ENCODE measurements around the gene SAA4. TPM values are rescaled to one million over a fixed set of nuclear protein-coding genes. Genes with fewer than 3 reads are reported as not detected.

Gene SAA4
- total RNA-seq, 1 experiment from 2014 or later = 0.50 TPM

- TF ChIP-seq, protein P1, sequence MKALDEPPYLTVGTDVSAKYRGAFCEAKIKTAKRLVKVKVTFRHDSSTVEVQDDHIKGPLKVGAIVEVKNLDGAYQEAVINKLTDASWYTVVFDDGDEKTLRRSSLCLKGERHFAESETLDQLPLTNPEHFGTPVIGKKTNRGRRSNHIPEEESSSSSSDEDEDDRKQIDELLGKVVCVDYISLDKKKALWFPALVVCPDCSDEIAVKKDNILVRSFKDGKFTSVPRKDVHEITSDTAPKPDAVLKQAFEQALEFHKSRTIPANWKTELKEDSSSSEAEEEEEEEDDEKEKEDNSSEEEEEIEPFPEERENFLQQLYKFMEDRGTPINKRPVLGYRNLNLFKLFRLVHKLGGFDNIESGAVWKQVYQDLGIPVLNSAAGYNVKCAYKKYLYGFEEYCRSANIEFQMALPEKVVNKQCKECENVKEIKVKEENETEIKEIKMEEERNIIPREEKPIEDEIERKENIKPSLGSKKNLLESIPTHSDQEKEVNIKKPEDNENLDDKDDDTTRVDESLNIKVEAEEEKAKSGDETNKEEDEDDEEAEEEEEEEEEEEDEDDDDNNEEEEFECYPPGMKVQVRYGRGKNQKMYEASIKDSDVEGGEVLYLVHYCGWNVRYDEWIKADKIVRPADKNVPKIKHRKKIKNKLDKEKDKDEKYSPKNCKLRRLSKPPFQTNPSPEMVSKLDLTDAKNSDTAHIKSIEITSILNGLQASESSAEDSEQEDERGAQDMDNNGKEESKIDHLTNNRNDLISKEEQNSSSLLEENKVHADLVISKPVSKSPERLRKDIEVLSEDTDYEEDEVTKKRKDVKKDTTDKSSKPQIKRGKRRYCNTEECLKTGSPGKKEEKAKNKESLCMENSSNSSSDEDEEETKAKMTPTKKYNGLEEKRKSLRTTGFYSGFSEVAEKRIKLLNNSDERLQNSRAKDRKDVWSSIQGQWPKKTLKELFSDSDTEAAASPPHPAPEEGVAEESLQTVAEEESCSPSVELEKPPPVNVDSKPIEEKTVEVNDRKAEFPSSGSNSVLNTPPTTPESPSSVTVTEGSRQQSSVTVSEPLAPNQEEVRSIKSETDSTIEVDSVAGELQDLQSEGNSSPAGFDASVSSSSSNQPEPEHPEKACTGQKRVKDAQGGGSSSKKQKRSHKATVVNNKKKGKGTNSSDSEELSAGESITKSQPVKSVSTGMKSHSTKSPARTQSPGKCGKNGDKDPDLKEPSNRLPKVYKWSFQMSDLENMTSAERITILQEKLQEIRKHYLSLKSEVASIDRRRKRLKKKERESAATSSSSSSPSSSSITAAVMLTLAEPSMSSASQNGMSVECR (CRISPR knock-in tag; IDR thresholded peaks at IDR 0.05; ENCODE audit: borderline replicate concordance) = no peak
- TF ChIP-seq SOX15 (CRISPR knock-in tag; IDR thresholded peaks at IDR 0.05) (no peak), GABPB1 (CRISPR knock-in tag; IDR thresholded peaks at IDR 0.05) (no peak), NR2C2 (CRISPR knock-in tag; IDR thresholded peaks at IDR 0.05) (no peak), NR1H2 (CRISPR knock-in tag; IDR thresholded peaks at IDR 0.05) (no peak), TP53 (CRISPR knock-in tag; IDR thresholded peaks at IDR 0.05) (no peak)
- TF ChIP-seq, protein P2, sequence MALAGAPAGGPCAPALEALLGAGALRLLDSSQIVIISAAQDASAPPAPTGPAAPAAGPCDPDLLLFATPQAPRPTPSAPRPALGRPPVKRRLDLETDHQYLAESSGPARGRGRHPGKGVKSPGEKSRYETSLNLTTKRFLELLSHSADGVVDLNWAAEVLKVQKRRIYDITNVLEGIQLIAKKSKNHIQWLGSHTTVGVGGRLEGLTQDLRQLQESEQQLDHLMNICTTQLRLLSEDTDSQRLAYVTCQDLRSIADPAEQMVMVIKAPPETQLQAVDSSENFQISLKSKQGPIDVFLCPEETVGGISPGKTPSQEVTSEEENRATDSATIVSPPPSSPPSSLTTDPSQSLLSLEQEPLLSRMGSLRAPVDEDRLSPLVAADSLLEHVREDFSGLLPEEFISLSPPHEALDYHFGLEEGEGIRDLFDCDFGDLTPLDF (CRISPR knock-in tag; IDR thresholded peaks at IDR 0.05) = no peak
- TF ChIP-seq, protein P3, sequence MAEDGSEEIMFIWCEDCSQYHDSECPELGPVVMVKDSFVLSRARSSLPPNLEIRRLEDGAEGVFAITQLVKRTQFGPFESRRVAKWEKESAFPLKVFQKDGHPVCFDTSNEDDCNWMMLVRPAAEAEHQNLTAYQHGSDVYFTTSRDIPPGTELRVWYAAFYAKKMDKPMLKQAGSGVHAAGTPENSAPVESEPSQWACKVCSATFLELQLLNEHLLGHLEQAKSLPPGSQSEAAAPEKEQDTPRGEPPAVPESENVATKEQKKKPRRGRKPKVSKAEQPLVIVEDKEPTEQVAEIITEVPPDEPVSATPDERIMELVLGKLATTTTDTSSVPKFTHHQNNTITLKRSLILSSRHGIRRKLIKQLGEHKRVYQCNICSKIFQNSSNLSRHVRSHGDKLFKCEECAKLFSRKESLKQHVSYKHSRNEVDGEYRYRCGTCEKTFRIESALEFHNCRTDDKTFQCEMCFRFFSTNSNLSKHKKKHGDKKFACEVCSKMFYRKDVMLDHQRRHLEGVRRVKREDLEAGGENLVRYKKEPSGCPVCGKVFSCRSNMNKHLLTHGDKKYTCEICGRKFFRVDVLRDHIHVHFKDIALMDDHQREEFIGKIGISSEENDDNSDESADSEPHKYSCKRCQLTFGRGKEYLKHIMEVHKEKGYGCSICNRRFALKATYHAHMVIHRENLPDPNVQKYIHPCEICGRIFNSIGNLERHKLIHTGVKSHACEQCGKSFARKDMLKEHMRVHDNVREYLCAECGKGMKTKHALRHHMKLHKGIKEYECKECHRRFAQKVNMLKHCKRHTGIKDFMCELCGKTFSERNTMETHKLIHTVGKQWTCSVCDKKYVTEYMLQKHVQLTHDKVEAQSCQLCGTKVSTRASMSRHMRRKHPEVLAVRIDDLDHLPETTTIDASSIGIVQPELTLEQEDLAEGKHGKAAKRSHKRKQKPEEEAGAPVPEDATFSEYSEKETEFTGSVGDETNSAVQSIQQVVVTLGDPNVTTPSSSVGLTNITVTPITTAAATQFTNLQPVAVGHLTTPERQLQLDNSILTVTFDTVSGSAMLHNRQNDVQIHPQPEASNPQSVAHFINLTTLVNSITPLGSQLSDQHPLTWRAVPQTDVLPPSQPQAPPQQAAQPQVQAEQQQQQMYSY (CRISPR knock-in tag; IDR thresholded peaks at IDR 0.05) = no peak
- TF ChIP-seq, protein P4, sequence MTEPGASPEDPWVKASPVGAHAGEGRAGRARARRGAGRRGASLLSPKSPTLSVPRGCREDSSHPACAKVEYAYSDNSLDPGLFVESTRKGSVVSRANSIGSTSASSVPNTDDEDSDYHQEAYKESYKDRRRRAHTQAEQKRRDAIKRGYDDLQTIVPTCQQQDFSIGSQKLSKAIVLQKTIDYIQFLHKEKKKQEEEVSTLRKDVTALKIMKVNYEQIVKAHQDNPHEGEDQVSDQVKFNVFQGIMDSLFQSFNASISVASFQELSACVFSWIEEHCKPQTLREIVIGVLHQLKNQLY (CRISPR knock-in tag; IDR thresholded peaks at IDR 0.05) = no peak
Measured at GRCh38 chr11:18229501-18229900, 7.1 kb downstream of the SAA4 start (continued).

GRCh38 chr11:18225913-18226312 lies 10.7 kb downstream of the SAA4 start:
- H3K9me3 Mint-ChIP-seq = peaks cover 3% of the 10 kb centered on the region
- CTCF ChIA-PET = interaction anchor here (1.3 to 1.8 kb wide), 2 partner anchors 18 to 22 kb away, joined by 5 to 9 read pairs; no protein-coding TSS in a partner anchor
- no peaks in the 10 kb centered on the region for H3K36me3 Mint-ChIP-seq
- no peak overlapping the region for H3K27ac Mint-ChIP-seq
- no peak for DNase-seq (ENCODE audit: low spot score)
- no peak overlapping the region for H3K4me3 Mint-ChIP-seq
- POLR2A ChIA-PET = no interaction called here
- ATAC-seq = no peak
- no peaks in the 10 kb centered on the region for H3K27me3 Mint-ChIP-seq (ENCODE audit: low read depth)
- H3K4me1 Mint-ChIP-seq = no peaks in the 10 kb centered on the region
- no peak for TF ChIP-seq ZNF423 (CRISPR knock-in tag; IDR thresholded peaks at IDR 0.05)
- TF ChIP-seq STAT6 (CRISPR knock-in tag; conservative IDR thresholded peaks at IDR 0.05; ENCODE audit: low read depth) = no peak
- no peak for TF ChIP-seq AR (CRISPR knock-in tag; IDR thresholded peaks at IDR 0.05)
- TF ChIP-seq PREB (CRISPR knock-in tag; IDR thresholded peaks at IDR 0.05; ENCODE audit: borderline replicate concordance) = no peak
- TF ChIP-seq TEAD1 (CRISPR knock-in tag; IDR thresholded peaks at IDR 0.05) = no peak
- TF ChIP-seq, protein P2 (CRISPR knock-in tag; IDR thresholded peaks at IDR 0.05) = no peak
- TF ChIP-seq CTCF (IDR thresholded peaks at IDR 0.05) = no peak
- no peak for TF ChIP-seq PRRX2 (CRISPR knock-in tag; IDR thresholded peaks at IDR 0.05)
